Daoy (cell line): ENCODE results near the gene KCNQ1. TPM values are rescaled to one million over a fixed set of nuclear protein-coding genes. Genes with fewer than 3 reads are reported as not detected.
A peak's percentile ranks its signal among the peaks of the same experiment; 100 is the strongest.

Experiments
- DNase-seq: peaks from one replicate; pipeline ENCODE4 v3.0.0-alpha.2; 2015; ENCODE audit warnings: low read depth
- total RNA-seq: library from RNA; depleted of rRNA; stranded (reverse); fragments of >200 nt; shearing (Covaris generic); gene quantifications from 2 replicates; pipeline ENCODE4 v1.2.3, GENCODE V29; 2014

Gene KCNQ1
- total RNA-seq, 1 experiment from 2014 or later = not detected

GRCh38 chr11:2804701-2805387, 360.0 kb downstream of the KCNQ1 start:
- no peak for DNase-seq

- DNase-seq = no peak
Observed at GRCh38 chr11:2805388-2806056, 360.7 kb downstream of the KCNQ1 start.

DNA sequence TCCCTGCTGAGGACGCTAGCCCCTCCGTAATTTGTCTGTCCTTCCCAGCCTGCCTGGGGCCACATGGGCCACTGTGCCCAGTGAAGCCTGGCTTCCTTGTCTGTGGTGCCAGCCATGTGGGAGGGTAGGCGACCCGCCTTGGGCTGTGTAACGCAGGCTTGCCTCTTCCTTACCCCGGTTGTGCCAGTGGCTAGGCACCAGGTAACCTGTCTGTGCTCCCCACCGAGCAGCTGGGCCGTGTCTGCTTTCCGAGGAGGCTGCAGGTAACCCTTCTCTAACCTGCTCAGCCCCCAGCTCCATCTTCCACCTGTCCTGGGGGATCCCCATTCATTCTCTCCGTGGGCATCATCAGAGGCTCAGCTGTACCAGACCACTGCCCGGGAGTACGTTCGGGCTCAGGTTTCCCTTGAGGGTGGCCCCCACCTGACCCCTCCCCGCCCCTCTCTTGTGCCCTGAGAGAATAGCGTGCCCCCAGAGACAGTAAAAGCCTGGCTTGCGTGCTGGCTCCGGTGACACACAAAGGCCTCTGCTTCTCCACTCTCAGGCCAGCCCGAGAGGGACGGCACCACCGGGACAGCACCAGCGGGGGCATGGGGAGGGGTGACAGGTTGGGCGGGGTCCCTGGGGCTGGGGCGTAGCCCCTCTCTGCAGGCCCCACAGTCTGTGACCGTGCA, 361.7 kb downstream of the KCNQ1 start:
- DNase-seq = no peak

DNA sequence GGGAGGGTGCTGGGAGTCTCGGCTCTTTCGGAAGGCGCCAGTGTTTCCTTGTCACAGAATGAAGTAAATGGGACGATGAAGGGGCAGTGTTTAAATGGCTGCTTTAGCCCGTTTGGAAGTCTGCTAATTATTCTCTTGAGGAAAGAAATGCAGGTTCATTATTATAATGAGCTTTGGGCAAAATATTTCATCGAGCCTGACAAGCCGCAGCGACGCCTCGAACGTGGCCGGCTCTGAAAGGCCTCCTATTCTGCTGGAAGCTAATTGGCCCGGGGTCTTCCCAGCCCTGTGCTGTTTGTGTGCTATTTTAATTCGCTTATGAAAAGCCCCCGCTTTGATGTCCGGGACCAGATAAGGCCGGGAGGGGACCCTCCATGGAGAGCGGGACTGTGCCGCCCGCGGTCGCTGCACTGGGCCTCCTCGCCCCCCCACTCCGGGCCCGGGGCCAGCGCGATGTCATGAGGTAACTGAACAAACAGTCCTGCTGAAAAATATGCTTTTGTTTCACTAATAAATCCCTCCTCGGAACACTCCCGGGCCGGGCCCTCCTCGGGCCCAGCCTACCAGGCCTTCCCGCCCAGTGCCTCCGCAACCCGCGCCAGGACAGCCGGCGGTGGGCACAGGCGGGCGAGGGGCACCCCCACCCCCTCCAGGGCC, 362.3 kb downstream of the KCNQ1 start:
- peak; percentile 44 for DNase-seq

DNA sequence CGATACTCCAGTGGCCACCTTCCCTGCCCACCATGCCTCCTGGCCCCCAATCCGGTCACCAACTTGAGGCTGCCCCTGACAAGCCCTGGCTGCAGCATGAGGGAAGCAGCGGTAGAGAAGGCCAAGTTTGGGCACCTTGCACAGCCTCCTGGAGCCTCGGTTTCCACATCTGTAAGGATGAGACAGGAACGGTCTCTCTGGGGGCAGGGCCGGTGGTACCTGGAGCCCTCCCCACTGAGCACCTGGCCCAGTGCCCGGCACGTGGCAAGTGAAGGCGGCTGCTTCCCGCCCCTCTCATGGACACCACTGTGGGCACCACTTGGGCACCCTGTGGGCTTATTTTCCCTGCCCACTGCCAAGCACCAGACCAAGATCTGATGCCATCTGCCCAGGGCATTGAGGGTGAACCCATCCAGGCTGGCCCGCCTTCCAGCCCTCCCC, 363.0 kb downstream of the KCNQ1 start:
- no peak for DNase-seq

GRCh38 chr11:2808850-2809846, 364.3 kb downstream of the KCNQ1 start:
- no peak for DNase-seq

DNA sequence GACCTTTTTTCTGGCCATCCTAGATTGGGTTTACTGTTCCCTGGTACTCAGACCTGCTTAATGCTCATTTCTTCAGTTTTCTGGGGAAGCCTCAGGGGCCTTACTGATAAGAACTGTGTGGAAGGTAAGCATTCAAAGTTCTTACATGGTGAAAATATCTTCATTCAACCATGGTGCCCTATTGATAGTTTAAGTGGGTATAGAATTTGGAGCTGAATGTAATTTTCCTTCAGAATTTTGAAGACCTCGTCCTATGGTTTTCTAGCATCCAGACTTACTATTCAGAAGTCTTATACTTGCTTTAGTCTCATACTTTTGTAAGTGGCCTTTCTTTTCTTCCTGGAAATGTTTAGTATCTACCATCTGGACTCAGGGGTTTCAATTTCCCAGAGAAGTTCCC, 365.0 kb downstream of the KCNQ1 start:
- no peak for DNase-seq

DNA sequence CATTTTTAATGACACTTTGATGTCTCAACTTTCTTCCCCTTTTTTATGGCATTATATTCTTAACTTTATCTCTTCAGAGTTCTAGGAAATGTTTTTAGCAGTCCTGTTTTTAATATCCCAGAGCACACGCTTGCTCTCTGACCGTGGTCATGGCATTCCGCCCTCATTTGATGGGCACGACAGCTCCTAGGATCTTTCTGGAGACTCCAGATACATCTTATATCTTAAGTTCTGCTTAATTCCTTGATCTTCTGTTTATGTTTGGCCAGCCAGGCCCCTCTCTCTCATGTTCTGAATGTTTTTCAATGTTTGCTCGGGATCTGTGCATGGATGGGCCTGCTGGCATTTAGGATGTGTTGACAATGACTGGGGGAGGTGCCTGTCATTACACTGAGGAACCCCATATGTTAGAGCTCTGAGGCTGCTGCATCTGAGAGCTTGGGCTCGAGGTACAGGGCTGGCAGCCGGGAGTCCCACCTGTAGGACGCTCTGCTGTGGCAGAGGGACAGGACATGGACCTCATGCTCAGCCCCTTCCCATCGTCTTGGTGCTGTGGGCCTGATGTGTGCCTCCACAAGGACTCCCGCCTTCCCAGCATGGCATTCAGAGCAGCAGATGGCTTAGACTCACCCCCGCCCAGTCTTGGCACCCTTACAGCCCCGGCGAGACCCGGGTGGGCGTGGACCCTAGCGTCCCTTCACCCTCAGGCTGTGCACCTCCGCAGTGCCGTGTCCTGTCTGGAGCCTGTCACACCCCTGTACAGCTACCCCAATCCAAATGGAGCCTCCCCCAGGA, 365.8 kb downstream of the KCNQ1 start:
- DNase-seq = no peak

GRCh38 chr11:2811206-2812091, 366.6 kb downstream of the KCNQ1 start:
- no peak for DNase-seq

- DNase-seq = no peak
Observed at GRCh38 chr11:2812371-2812991, 367.7 kb downstream of the KCNQ1 start.

GRCh38 chr11:2813141-2813908, 368.5 kb downstream of the KCNQ1 start:
- DNase-seq = no peak

DNA sequence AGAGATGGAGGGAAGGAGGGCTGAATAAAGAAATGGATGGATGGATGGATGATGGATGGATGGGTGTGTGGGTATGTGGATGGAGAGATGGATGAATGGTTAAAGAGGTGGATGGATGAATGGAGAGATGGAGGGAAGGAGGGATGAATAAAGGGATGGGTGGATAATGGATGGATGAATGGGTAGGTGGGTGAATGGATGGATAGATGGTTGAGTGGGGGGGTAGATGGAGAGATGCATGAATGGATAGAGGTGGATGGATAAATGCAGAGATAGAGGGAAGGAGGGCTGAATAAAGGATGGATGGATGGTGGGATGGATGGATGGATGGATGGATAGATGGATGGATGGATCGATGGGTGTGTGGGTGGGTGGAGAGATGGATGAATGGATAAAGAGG, 369.2 kb downstream of the KCNQ1 start:
- no peak for DNase-seq

GRCh38 chr11:2814751-2815150, 369.9 kb downstream of the KCNQ1 start:
- DNase-seq = no peak

DNA sequence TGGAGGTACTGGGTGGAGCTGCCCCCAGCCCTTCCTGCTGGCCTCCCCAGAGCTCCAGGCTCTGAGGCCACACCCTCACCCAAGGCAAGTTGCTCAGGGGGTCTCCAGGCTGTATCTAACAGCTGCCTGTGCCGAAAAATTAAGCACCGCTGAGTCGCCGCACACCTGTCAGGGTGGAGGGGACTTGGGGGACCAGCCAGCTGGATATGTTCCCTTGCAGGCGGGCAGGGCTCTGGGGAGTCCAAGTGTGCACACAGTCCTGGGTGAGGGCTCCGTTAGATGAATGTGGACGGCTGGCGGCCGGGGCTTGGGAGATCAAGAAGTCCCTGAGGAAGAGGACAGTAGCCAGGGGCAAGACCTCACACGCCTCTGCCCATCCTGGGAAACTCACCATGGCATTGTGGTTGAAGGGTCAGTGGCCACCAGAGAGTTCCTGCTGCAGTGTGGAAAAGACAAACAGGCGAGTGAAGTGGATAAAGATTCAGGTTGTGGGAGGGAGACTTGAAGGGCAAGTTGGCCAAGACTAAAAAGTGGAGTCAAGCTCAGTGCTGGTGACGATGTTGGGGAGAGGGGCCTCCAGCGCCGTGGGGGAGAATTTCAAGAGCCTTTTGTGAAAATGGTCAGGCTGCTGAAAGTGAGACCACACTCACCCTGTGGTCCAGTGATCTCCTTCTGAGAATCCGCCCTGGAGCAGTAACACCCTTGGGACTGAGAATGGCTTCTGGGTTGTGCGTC, 371.1 kb downstream of the KCNQ1 start:
- no peak for DNase-seq

GRCh38 chr11:2816523-2816922, 371.7 kb downstream of the KCNQ1 start:
- no peak for DNase-seq

DNA sequence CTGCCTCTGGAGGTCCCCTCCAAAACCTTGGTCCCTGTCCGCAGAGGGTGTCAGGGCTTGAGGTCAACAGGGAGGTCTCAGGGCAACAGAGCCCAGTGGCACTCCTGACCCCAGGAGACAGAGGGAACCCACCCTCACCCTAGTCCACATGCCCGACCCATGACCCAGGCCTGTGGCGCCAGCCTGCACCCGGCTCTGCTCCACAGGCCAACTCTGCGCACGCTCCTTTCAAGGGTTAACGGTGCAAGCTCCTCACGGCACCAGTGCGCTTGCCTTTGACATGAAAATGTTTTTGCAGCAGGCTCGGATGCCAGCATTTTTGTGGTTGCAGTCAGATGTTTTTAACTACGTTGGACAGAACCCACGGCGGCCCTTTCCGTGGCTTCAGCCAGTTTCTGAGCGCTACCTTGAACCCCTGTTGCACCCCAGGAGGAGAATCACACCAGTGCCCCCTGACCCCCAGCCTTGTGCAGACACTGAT, 372.2 kb downstream of the KCNQ1 start:
- DNase-seq = no peak

- no peak for DNase-seq
Observed at GRCh38 chr11:2817431-2817830, 372.6 kb downstream of the KCNQ1 start.
